ENCODE results near the gene LRRC23.
"Not testable (repeated sequence)": the region's sequence is repeated elsewhere in the genome, so short reads cannot be mapped to it uniquely, and the experiment has no call there.

- not testable (repeated sequence) for TF ChIP-seq AFF4 (CRISPR knock-in tag; IDR thresholded peaks at IDR 0.05); CREB1 (IDR thresholded peaks at IDR 0.05); CREB1 (CRISPR knock-in tag; IDR thresholded peaks at IDR 0.05); SIN3A (IDR thresholded peaks at IDR 0.05; ENCODE audit: borderline replicate concordance in 2 of 2, control insufficient read depth in 1 of 2, low read depth in 2 of 2, low read length in 2 of 2); ZNF3 (CRISPR knock-in tag; IDR thresholded peaks at IDR 0.05); CTCF (IDR thresholded peaks at IDR 0.05 in 2 of 3, conservative IDR thresholded peaks at IDR 0.05 in 1 of 3; ENCODE audit: insufficient read depth in 2 of 3, low read depth in 1 of 3, low read length in 3 of 3); POLR2A (conservative IDR thresholded peaks at IDR 0.05); ATF3 (IDR thresholded peaks at IDR 0.05); ATF3 (CRISPR knock-in tag; conservative IDR thresholded peaks at IDR 0.05); JUND (IDR thresholded peaks at IDR 0.05; ENCODE audit: borderline replicate concordance, low read depth, low read length); JUND (tag; IDR thresholded peaks at IDR 0.05; ENCODE audit: borderline replicate concordance, low read depth, low read length); E2F4 (CRISPR knock-in tag; IDR thresholded peaks at IDR 0.05; ENCODE audit: low read depth); HMGXB4 (CRISPR knock-in tag; IDR thresholded peaks at IDR 0.05); USF1 (CRISPR knock-in tag; IDR thresholded peaks at IDR 0.05); GATAD2B (IDR thresholded peaks at IDR 0.05; ENCODE audit: borderline replicate concordance)
Observed at GRCh38 chr12:6886206-6886999, 18.2 kb upstream of the LRRC23 start.
